WTC11 (cell line): Measurements from ENCODE around the gene MAN2B2. TPM values are rescaled to one million over a fixed set of nuclear protein-coding genes. Genes with fewer than 3 reads are reported as not detected.

Experiments used
- ATAC-seq: fragments of 200-7000 bp; cut with Tn5 transposase; 2 replicates; pipeline ENCODE4 v1.10.0; 2021; ENCODE audit warnings: mild to moderate bottlenecking, moderate library complexity
- CTCF ChIA-PET: fragments of 300-600 bp; sonication (Branson Sonifier 250); formaldehyde crosslinking; loops from one replicate; lab custom pipeline; 2021; ENCODE audit warnings: antibody characterized with exemption; lab: Charles Lee
- POLR2A ChIA-PET: fragments of 350-600 bp; sonication (Branson Sonifier 250); formaldehyde crosslinking; loops from one replicate; lab custom pipeline; 2021; ENCODE audit warnings: antibody characterized with exemption; lab: Charles Lee
- DNase-seq: peaks from one replicate; pipeline ENCODE4 v3.0.0; 2021; ENCODE audit warnings: low spot score
- H3K27ac Mint-ChIP-seq: 2 replicates; pipeline ENCODE4 v1.8.0; 2021; ENCODE audit warnings: mixed read lengths
- H3K27me3 Mint-ChIP-seq: 2 replicates; pipeline ENCODE4 v1.8.0; 2021; ENCODE audit warnings: low read depth, mild to moderate bottlenecking, moderate library complexity, mixed read lengths
- H3K36me3 Mint-ChIP-seq: 2 replicates; pipeline ENCODE4 v1.8.0; 2021; ENCODE audit warnings: mixed read lengths
- H3K4me1 Mint-ChIP-seq: 2 replicates; pipeline ENCODE4 v1.8.0; 2022; ENCODE audit warnings: mixed read lengths
- H3K4me3 Mint-ChIP-seq: 2 replicates; pipeline ENCODE4 v1.8.0; 2021; ENCODE audit warnings: mild to moderate bottlenecking, moderate library complexity, mixed read lengths
- H3K9me3 Mint-ChIP-seq: 2 replicates; pipeline ENCODE4 v1.8.0; 2021; ENCODE audit warnings: mixed read lengths
- ATF1 ChIP-seq: sonication (generic); formaldehyde crosslinking; IDR thresholded peaks from 2 replicates; pipeline ENCODE4 v1.8.1; 2023; ENCODE audit warnings: mild to moderate bottlenecking, moderate library complexity, missing genetic modification reagents
- ATF3 ChIP-seq: sonication (generic); formaldehyde crosslinking; conservative IDR thresholded peaks from 2 replicates; pipeline ENCODE4 v1.8.1; 2022; ENCODE audit warnings: mild to moderate bottlenecking, missing genetic modification reagents
- ATF6 ChIP-seq: sonication (generic); formaldehyde crosslinking; IDR thresholded peaks from 2 replicates; pipeline ENCODE4 v1.8.1; 2023; ENCODE audit warnings: mild to moderate bottlenecking, missing genetic modification reagents
- CREM ChIP-seq: sonication (generic); formaldehyde crosslinking; IDR thresholded peaks from 2 replicates; pipeline ENCODE4 v1.8.1; 2022; ENCODE audit warnings: mild to moderate bottlenecking, missing genetic modification reagents, moderate library complexity
- ELF4 ChIP-seq: sonication (generic); formaldehyde crosslinking; IDR thresholded peaks from 2 replicates; pipeline ENCODE4 v1.8.1; 2022; ENCODE audit warnings: low read depth, mild to moderate bottlenecking, moderate library complexity, missing genetic modification reagents
- ESRRA ChIP-seq: sonication (generic); formaldehyde crosslinking; IDR thresholded peaks from 2 replicates; pipeline ENCODE4 v1.8.1; 2022; ENCODE audit warnings: mild to moderate bottlenecking, missing genetic modification reagents, borderline replicate concordance
- GTF2I ChIP-seq: fragments of 250-450 bp; sonication (Bioruptor Pico); conservative IDR thresholded peaks from 2 replicates; pipeline ENCODE4 v1.4.0; 2021; ENCODE audit warnings: mild to moderate bottlenecking
- IRF2 ChIP-seq: sonication (generic); formaldehyde crosslinking; IDR thresholded peaks from 2 replicates; pipeline ENCODE4 v1.8.0; 2022; ENCODE audit warnings: low read depth, missing genetic modification reagents, borderline replicate concordance
- MYBL2 ChIP-seq: sonication (generic); formaldehyde crosslinking; IDR thresholded peaks from 2 replicates; pipeline ENCODE4 v1.8.1; 2023; ENCODE audit warnings: mild to moderate bottlenecking, moderate library complexity, missing genetic modification reagents
- PRDM15 ChIP-seq: sonication (generic); formaldehyde crosslinking; IDR thresholded peaks from 2 replicates; pipeline ENCODE4 v1.8.0; 2022; ENCODE audit warnings: missing genetic modification reagents
- RELA ChIP-seq: sonication (generic); formaldehyde crosslinking; IDR thresholded peaks from 2 replicates; pipeline ENCODE4 v1.8.1; 2022; ENCODE audit warnings: missing genetic modification reagents, mild to moderate bottlenecking, borderline replicate concordance
- SMAD3 ChIP-seq: sonication (generic); formaldehyde crosslinking; IDR thresholded peaks from 2 replicates; pipeline ENCODE4 v1.8.0; 2022; ENCODE audit warnings: missing genetic modification reagents, mild to moderate bottlenecking, borderline replicate concordance
- TEAD4 ChIP-seq: sonication (generic); formaldehyde crosslinking; IDR thresholded peaks from 2 replicates; pipeline ENCODE4 v1.8.0; 2022; ENCODE audit warnings: mild to moderate bottlenecking, missing genetic modification reagents
- ZBTB21 ChIP-seq: sonication (generic); formaldehyde crosslinking; IDR thresholded peaks from 2 replicates; pipeline ENCODE4 v1.8.1; 2023; ENCODE audit warnings: mild to moderate bottlenecking, missing genetic modification reagents, borderline replicate concordance
- ZNF219 ChIP-seq: sonication (generic); formaldehyde crosslinking; IDR thresholded peaks from 2 replicates; pipeline ENCODE4 v1.8.0; 2023; ENCODE audit warnings: missing genetic modification reagents, mild to moderate bottlenecking, borderline replicate concordance
- ZNF317 ChIP-seq: sonication (generic); formaldehyde crosslinking; IDR thresholded peaks from 2 replicates; pipeline ENCODE4 v1.8.1; 2023; ENCODE audit warnings: low read depth, mild to moderate bottlenecking, moderate library complexity, missing genetic modification reagents, borderline replicate concordance
- ZNF396 ChIP-seq: fragments of 250-450 bp; sonication (Bioruptor Pico); IDR thresholded peaks from 2 replicates; pipeline ENCODE4 v1.8.0; 2021; ENCODE audit warnings: mild to moderate bottlenecking, moderate library complexity, borderline replicate concordance
- ZNF671 ChIP-seq: fragments of 250-450 bp; sonication (Bioruptor Pico); IDR thresholded peaks from 2 replicates; pipeline ENCODE4 v1.8.0; 2021; ENCODE audit warnings: mild to moderate bottlenecking
- total RNA-seq: library from RNA; stranded (reverse); gene quantifications from 3 replicates; pipeline ENCODE4 v1.2.3, GENCODE V29; 2021

MAN2B2 gene
- total RNA-seq, 1 experiment from 2014 or later: 6.3 TPM

- peaks cover 6% of the 10 kb centered on the region for H3K9me3 Mint-ChIP-seq
- no peak overlapping the region for H3K27ac Mint-ChIP-seq
- ATAC-seq: no peak
- ChIA-PET POLR2A (no interaction called here), CTCF (interaction anchor here (0.6 to 1.7 kb wide), 2 partner anchors 91 to 139 kb away, joined by 3 to 4 read pairs; no protein-coding TSS in a partner anchor)
- H3K4me3 Mint-ChIP-seq: no peak overlapping the region
- 0 out of 2 replicates have a peak, but pooled peaks cover 2% of the 10 kb centered on the region for H3K36me3 Mint-ChIP-seq
- no peaks in the 10 kb centered on the region; the same call in 1 of the 2 replicates for H3K27me3 Mint-ChIP-seq
- no peak for DNase-seq
- H3K4me1 Mint-ChIP-seq: no peaks in the 10 kb centered on the region
- TF ChIP-seq ZNF396 (no peak), IRF2 (CRISPR knock-in tag) (no peak), ELF4 (no peak), ESRRA (CRISPR knock-in tag) (no peak), ATF3 (CRISPR knock-in tag) (no peak), ZBTB21 (CRISPR knock-in tag) (no peak), GTF2I (no peak)
These were observed 14.5 kb downstream of the MAN2B2 start for GRCh38 chr4:6589444-6589843.

- no peak for ATAC-seq
- CTCF ChIA-PET: interaction anchor here (1.2 to 2.0 kb wide), 4 partner anchors 45 to 282 kb away, joined by 4 to 7 read pairs (median 6); no protein-coding TSS in a partner anchor
- TF ChIP-seq TEAD4 (CRISPR knock-in tag): no peak
- TF ChIP-seq CREM (CRISPR knock-in tag): no peak
- no peak for TF ChIP-seq SMAD3 (CRISPR knock-in tag)
- no peak for TF ChIP-seq ZNF671 (CRISPR knock-in tag)
- TF ChIP-seq, all 79 proteins: peak for 0
- peaks cover 2% of the 10 kb centered on the region; the same call in 1 of the 2 replicates for H3K36me3 Mint-ChIP-seq
- no peak overlapping the region for H3K27ac Mint-ChIP-seq
- no peaks in the 10 kb centered on the region; the same call in 1 of the 2 replicates for H3K27me3 Mint-ChIP-seq
- DNase-seq: no peak
- POLR2A ChIA-PET: no interaction called here
- H3K9me3 Mint-ChIP-seq: no peaks in the 10 kb centered on the region
- H3K4me3 Mint-ChIP-seq: no peak overlapping the region
- no peaks in the 10 kb centered on the region for H3K4me1 Mint-ChIP-seq
These were observed 16.3 kb downstream of the MAN2B2 start for GRCh38 chr4:6591313-6591712.

GRCh38 chr4:6591781-6592180 is 16.8 kb downstream of the MAN2B2 start:
- TF ChIP-seq ATF1 (CRISPR knock-in tag): no peak
- no peak for TF ChIP-seq PRDM15 (CRISPR knock-in tag)
- TF ChIP-seq ZNF219: no peak
- no peak for TF ChIP-seq RELA (CRISPR knock-in tag)
- no peak for TF ChIP-seq ZNF317 (CRISPR knock-in tag)
- TF ChIP-seq ATF6 (CRISPR knock-in tag): no peak
- TF ChIP-seq MYBL2 (CRISPR knock-in tag): no peak
- peaks cover 2% of the 10 kb centered on the region; the same call in 1 of the 2 replicates for H3K36me3 Mint-ChIP-seq
- no peaks in the 10 kb centered on the region; the same call in 1 of the 2 replicates for H3K27me3 Mint-ChIP-seq
- H3K9me3 Mint-ChIP-seq: no peaks in the 10 kb centered on the region
- no peak overlapping the region for H3K4me3 Mint-ChIP-seq
- DNase-seq (no peak), ATAC-seq (no peak)
- no peaks in the 10 kb centered on the region for H3K4me1 Mint-ChIP-seq
- ChIA-PET CTCF (interaction anchor here (0.6 to 2.0 kb wide), 7 partner anchors 17 to 282 kb away, joined by 3 to 7 read pairs (median 4); no protein-coding TSS in a partner anchor), POLR2A (no interaction called here)
- no peak overlapping the region for H3K27ac Mint-ChIP-seq
